A673 (cell line): ENCODE data around the gene ELOVL5.

Source experiments
- EZH2 ChIP-seq: fragments of 200-600 bp; sonication (generic); IDR thresholded peaks from 2 replicates; pipeline ENCODE4 v1.6.1; 2017; ENCODE audit warnings: borderline replicate concordance, low read depth, mild to moderate bottlenecking, mixed read lengths, antibody characterized with exemption, low read length; ENCODE audit not compliant: poor library complexity, severe bottlenecking
- TF ChIP-seq, protein P1 (sequence below): fragments of 300-800, 200-600 bp; sonication (generic); conservative IDR thresholded peaks from 2 replicates; pipeline ENCODE4 v1.5.1; 2017; ENCODE audit warnings: low read depth, mild to moderate bottlenecking, antibody characterized with exemption, low read length, moderate library complexity, mixed read lengths

DNA sequence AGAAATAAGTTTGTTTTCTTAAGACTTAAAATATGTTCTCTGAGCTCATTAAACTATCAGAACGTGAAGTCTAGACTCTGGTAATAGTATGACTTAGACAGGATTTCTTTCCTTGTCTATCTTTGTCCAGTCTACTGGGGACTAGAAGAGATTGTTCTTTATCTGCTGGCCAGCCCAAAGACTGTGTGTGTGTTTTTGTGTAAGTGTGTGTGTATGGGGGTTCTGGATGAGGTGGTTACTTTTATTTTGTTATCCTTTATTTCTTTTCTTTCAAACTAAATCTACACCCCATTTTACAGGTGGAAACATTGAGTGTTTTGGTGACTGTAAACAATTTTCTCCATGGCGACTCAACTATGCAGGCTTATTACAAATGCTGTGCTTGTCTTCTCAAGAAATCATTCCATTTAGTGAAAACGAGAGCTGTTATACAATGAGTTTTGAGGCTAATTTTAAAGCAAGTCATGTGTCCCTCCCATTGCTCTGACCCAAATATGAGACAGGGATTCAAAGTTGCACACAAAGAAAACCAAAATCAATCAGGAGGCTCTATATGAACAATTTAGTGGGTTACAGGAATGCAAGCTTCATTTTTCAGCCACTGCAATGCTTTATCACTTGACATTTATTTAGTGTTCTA is 97.6 kb downstream of the ELOVL5 start:
- TF ChIP-seq, protein P1, sequence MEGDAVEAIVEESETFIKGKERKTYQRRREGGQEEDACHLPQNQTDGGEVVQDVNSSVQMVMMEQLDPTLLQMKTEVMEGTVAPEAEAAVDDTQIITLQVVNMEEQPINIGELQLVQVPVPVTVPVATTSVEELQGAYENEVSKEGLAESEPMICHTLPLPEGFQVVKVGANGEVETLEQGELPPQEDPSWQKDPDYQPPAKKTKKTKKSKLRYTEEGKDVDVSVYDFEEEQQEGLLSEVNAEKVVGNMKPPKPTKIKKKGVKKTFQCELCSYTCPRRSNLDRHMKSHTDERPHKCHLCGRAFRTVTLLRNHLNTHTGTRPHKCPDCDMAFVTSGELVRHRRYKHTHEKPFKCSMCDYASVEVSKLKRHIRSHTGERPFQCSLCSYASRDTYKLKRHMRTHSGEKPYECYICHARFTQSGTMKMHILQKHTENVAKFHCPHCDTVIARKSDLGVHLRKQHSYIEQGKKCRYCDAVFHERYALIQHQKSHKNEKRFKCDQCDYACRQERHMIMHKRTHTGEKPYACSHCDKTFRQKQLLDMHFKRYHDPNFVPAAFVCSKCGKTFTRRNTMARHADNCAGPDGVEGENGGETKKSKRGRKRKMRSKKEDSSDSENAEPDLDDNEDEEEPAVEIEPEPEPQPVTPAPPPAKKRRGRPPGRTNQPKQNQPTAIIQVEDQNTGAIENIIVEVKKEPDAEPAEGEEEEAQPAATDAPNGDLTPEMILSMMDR: no peak
- no peak for TF ChIP-seq EZH2
